HCT116 (cell line): ENCODE data around the gene SIGLEC7.

Source experiments
- CEBPB ChIP-seq: IDR thresholded peaks from 2 replicates; pipeline ENCODE4 v1.6.1; 2012; ENCODE audit warnings: low read depth
- EZH2 ChIP-seq: fragments of 200-600 bp; sonication (generic); IDR thresholded peaks from 2 replicates; pipeline ENCODE4 v1.6.1; 2017; ENCODE audit warnings: antibody characterized with exemption, mixed run types
- EZH2phosphoT487 ChIP-seq: fragments of 200-600 bp; IDR thresholded peaks from 2 replicates; pipeline ENCODE4 v1.6.1; 2018; ENCODE audit warnings: antibody characterized with exemption, borderline replicate concordance
- JUND ChIP-seq: IDR thresholded peaks from 2 replicates; pipeline ENCODE4 v1.6.1; 2012
- POLR2A ChIP-seq: IDR thresholded peaks from 2 replicates; pipeline ENCODE4 v1.7.0; 2011; ENCODE audit warnings: borderline replicate concordance; ENCODE audit not compliant: insufficient read depth, insufficient read length; ENCODE audit errors: extremely low read depth
- SIN3A ChIP-seq: IDR thresholded peaks from 2 replicates; pipeline ENCODE4 v1.6.1; 2012; ENCODE audit warnings: low read depth
- YY1 ChIP-seq: IDR thresholded peaks from 2 replicates; pipeline ENCODE4 v1.6.1; 2011; ENCODE audit warnings: low read length, low read depth, moderate library complexity, mild to moderate bottlenecking; ENCODE audit not compliant: insufficient replicate concordance; ENCODE audit errors: extremely low read depth
- ZNF274 ChIP-seq: fragments of 200-500 bp; sonication (Bioruptor generic); IDR thresholded peaks from 2 replicates; pipeline ENCODE4 v1.6.1; 2014; ENCODE audit warnings: mild to moderate bottlenecking, low read depth, low read length, inconsistent platforms
- TF ChIP-seq, protein P1 (sequence below), 3 experiments: fragments of 200-600 bp in 1 of 3; sonication (generic) in 1 of 3; IDR thresholded peaks in 2 of 3; conservative IDR thresholded peaks in 1 of 3; 2 replicates each; pipeline ENCODE4 v1.5.1; 2012 to 2017; ENCODE audit warnings: low read depth in 2 of 3, low read length in 2 of 3, antibody characterized with exemption in 1 of 3, borderline replicate concordance in 1 of 3, control low read depth in 1 of 3, mild to moderate bottlenecking in 1 of 3, mixed read lengths in 1 of 3, mixed run types in 1 of 3, moderate library complexity in 1 of 3; ENCODE audit not compliant: insufficient read depth in 1 of 3
- TF ChIP-seq, protein P2 (sequence below): IDR thresholded peaks from 2 replicates; pipeline ENCODE4 v1.6.1; 2012; ENCODE audit warnings: low read depth
- TF ChIP-seq, protein P3 (sequence below): IDR thresholded peaks from 2 replicates; pipeline ENCODE4 v1.6.1; 2011; ENCODE audit warnings: mild to moderate bottlenecking, low read length, moderate library complexity; ENCODE audit not compliant: insufficient replicate concordance; ENCODE audit errors: extremely low read depth

DNA sequence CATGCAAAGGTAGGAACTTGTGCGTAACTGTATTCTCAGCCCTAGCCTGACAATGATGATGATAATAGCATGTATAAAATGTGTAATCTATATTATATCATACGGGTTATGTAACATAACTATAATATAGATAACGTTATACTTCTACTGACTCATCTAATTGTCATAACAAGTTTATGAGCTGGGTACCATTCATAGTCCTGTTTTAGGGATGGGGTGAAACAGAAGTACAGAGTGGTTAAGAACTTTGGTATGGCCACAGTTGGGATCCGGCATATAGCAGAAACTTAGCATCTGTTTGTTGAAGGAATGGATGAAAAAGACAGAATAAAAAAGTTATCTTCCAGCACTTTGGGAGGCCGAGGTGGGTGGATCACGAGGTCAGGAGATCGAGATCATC is 39.1 kb upstream of the SIGLEC7 start:
- TF ChIP-seq, protein P1, sequence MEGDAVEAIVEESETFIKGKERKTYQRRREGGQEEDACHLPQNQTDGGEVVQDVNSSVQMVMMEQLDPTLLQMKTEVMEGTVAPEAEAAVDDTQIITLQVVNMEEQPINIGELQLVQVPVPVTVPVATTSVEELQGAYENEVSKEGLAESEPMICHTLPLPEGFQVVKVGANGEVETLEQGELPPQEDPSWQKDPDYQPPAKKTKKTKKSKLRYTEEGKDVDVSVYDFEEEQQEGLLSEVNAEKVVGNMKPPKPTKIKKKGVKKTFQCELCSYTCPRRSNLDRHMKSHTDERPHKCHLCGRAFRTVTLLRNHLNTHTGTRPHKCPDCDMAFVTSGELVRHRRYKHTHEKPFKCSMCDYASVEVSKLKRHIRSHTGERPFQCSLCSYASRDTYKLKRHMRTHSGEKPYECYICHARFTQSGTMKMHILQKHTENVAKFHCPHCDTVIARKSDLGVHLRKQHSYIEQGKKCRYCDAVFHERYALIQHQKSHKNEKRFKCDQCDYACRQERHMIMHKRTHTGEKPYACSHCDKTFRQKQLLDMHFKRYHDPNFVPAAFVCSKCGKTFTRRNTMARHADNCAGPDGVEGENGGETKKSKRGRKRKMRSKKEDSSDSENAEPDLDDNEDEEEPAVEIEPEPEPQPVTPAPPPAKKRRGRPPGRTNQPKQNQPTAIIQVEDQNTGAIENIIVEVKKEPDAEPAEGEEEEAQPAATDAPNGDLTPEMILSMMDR (IDR thresholded peaks at IDR 0.05 in 2 of 3, conservative IDR thresholded peaks at IDR 0.05 in 1 of 3; ENCODE audit: borderline replicate concordance in 1 of 3, insufficient read depth in 1 of 3, low read depth in 2 of 3, low read length in 2 of 3) = no peak
- TF ChIP-seq YY1 = no peak
- TF ChIP-seq EZH2phosphoT487 = no peak
- TF ChIP-seq EZH2 = no peak
- TF ChIP-seq, protein P2, sequence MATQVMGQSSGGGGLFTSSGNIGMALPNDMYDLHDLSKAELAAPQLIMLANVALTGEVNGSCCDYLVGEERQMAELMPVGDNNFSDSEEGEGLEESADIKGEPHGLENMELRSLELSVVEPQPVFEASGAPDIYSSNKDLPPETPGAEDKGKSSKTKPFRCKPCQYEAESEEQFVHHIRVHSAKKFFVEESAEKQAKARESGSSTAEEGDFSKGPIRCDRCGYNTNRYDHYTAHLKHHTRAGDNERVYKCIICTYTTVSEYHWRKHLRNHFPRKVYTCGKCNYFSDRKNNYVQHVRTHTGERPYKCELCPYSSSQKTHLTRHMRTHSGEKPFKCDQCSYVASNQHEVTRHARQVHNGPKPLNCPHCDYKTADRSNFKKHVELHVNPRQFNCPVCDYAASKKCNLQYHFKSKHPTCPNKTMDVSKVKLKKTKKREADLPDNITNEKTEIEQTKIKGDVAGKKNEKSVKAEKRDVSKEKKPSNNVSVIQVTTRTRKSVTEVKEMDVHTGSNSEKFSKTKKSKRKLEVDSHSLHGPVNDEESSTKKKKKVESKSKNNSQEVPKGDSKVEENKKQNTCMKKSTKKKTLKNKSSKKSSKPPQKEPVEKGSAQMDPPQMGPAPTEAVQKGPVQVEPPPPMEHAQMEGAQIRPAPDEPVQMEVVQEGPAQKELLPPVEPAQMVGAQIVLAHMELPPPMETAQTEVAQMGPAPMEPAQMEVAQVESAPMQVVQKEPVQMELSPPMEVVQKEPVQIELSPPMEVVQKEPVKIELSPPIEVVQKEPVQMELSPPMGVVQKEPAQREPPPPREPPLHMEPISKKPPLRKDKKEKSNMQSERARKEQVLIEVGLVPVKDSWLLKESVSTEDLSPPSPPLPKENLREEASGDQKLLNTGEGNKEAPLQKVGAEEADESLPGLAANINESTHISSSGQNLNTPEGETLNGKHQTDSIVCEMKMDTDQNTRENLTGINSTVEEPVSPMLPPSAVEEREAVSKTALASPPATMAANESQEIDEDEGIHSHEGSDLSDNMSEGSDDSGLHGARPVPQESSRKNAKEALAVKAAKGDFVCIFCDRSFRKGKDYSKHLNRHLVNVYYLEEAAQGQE = no peak
- TF ChIP-seq ZNF274 = no peak
- no peak for TF ChIP-seq POLR2A
- no peak for TF ChIP-seq JUND
- TF ChIP-seq SIN3A = no peak
- TF ChIP-seq, protein P3, sequence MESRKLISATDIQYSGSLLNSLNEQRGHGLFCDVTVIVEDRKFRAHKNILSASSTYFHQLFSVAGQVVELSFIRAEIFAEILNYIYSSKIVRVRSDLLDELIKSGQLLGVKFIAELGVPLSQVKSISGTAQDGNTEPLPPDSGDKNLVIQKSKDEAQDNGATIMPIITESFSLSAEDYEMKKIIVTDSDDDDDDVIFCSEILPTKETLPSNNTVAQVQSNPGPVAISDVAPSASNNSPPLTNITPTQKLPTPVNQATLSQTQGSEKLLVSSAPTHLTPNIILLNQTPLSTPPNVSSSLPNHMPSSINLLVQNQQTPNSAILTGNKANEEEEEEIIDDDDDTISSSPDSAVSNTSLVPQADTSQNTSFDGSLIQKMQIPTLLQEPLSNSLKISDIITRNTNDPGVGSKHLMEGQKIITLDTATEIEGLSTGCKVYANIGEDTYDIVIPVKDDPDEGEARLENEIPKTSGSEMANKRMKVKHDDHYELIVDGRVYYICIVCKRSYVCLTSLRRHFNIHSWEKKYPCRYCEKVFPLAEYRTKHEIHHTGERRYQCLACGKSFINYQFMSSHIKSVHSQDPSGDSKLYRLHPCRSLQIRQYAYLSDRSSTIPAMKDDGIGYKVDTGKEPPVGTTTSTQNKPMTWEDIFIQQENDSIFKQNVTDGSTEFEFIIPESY = no peak
- TF ChIP-seq CEBPB = no peak
